Retinal pigment epithelial cell (primary cell): ENCODE measurements around the gene OBSL1.

Experiments
- DNase-seq: peaks from one replicate; pipeline ENCODE4 v3.0.0-alpha.2; 2010; ENCODE audit warnings: low read depth
- H3K4me3 ChIP-seq: 2 replicates; pipeline ENCODE4 v1.5.1; 2011; ENCODE audit warnings: mild to moderate bottlenecking, low read length, control low read depth, moderate library complexity
- CTCF ChIP-seq: conservative IDR thresholded peaks from 2 replicates; pipeline ENCODE4 v1.5.1; 2011; ENCODE audit warnings: low read depth, low read length, control low read depth, inconsistent platforms

The OBSL1 gene

GRCh38 chr2:219565130-219566080 is 5.9 kb downstream of the OBSL1 start:
- H3K4me3 ChIP-seq = no peak overlapping the region
- no peak for TF ChIP-seq CTCF
- no peak for DNase-seq

GRCh38 chr2:219563271-219563928 is 7.9 kb downstream of the OBSL1 start:
- no peak overlapping the region for H3K4me3 ChIP-seq
- no peak for TF ChIP-seq CTCF
- no peak for DNase-seq

GRCh38 chr2:219562049-219563020 is 9.0 kb downstream of the OBSL1 start:
- no peak for TF ChIP-seq CTCF
- no peak overlapping the region for H3K4me3 ChIP-seq
- no peak for DNase-seq

- TF ChIP-seq CTCF = no peak
- no peak overlapping the region for H3K4me3 ChIP-seq
- no peak for DNase-seq
Measured at GRCh38 chr2:219561179-219562048, 9.9 kb downstream of the OBSL1 start.

GRCh38 chr2:219560893-219561178 is 10.5 kb downstream of the OBSL1 start:
- H3K4me3 ChIP-seq = no peak overlapping the region
- TF ChIP-seq CTCF = no peak
- DNase-seq = no peak

- TF ChIP-seq CTCF = peak; percentile 68
- no peak overlapping the region for H3K4me3 ChIP-seq
- DNase-seq = no peak
Measured at GRCh38 chr2:219560037-219560892, 11.1 kb downstream of the OBSL1 start.
